Hepatocyte (in vitro differentiated cells): Measurements from ENCODE around the gene SEH1L.

Source experiments
- CTCF ChIP-seq: fragments of 200-600 bp; sonication (generic); IDR thresholded peaks from 2 replicates; pipeline ENCODE4 v1.5.1; 2016; ENCODE audit warnings: antibody characterized with exemption, mild to moderate bottlenecking; ENCODE audit not compliant: poor library complexity
- EZH2phosphoT487 ChIP-seq: fragments of 200-600 bp; sonication (generic); IDR thresholded peaks from one replicate; pipeline ENCODE4 v1.6.1; 2018; ENCODE audit warnings: antibody characterized with exemption, mild to moderate bottlenecking, low read depth, moderate library complexity; ENCODE audit not compliant: unreplicated experiment, severe bottlenecking

GRCh38 chr18:12922266-12922665 lies 25.5 kb upstream of the SEH1L start:
- TF ChIP-seq EZH2phosphoT487: no peak
- no peak for TF ChIP-seq CTCF
